ENCODE measurements around the gene FAM228A.
"Not testable (repeated sequence)": the region's sequence is repeated elsewhere in the genome, so short reads cannot be mapped to it uniquely, and the experiment has no call there.

Gene FAM228A

GRCh38 chr2:24174851-24175277 lies at the start of gene FAM228A:
Gene FAM228A (plus strand): TSS chr2:24175053. CDS start chr2:24175481, 428 bp downstream.
- DNase-seq: no peak

- no peak for DNase-seq
These were observed 48.9 kb upstream of the FAM228A start for GRCh38 chr2:24125956-24126355.

- no peak for DNase-seq
These were observed 42.3 kb upstream of the FAM228A start for GRCh38 chr2:24132543-24132942.

- DNase-seq: not testable (repeated sequence)
These were observed 34.5 kb upstream of the FAM228A start for GRCh38 chr2:24140305-24140704.

GRCh38 chr2:24147364-24147763 lies 27.5 kb upstream of the FAM228A start:
- no peak for DNase-seq

- DNase-seq: no peak
These were observed 22.2 kb upstream of the FAM228A start for GRCh38 chr2:24152413-24153197.

GRCh38 chr2:24153478-24153877 lies 21.4 kb upstream of the FAM228A start:
- DNase-seq: no peak

- no peak for DNase-seq
These were observed 16.7 kb upstream of the FAM228A start for GRCh38 chr2:24158131-24158530.

- DNase-seq: no peak
These were observed 15.1 kb upstream of the FAM228A start for GRCh38 chr2:24159708-24160107.

GRCh38 chr2:24160761-24161160 lies 14.1 kb upstream of the FAM228A start:
- DNase-seq: no peak

GRCh38 chr2:24162494-24162893 lies 12.4 kb upstream of the FAM228A start:
- DNase-seq: no peak

GRCh38 chr2:24163186-24163585 lies 11.7 kb upstream of the FAM228A start:
- DNase-seq: no peak

GRCh38 chr2:24163601-24164000 lies 11.3 kb upstream of the FAM228A start:
- DNase-seq: no peak

GRCh38 chr2:24164416-24164973 lies 10.4 kb upstream of the FAM228A start:
- DNase-seq: no peak

GRCh38 chr2:24169023-24169422 lies 5.8 kb upstream of the FAM228A start:
- DNase-seq: no peak

GRCh38 chr2:24175631-24176187 lies 856 bp downstream of the FAM228A start:
- DNase-seq: no peak

GRCh38 chr2:24176326-24176725 lies 1.5 kb downstream of the FAM228A start:
- DNase-seq: no peak

- no peak for DNase-seq
These were observed 4.8 kb downstream of the FAM228A start for GRCh38 chr2:24179683-24180082.

- DNase-seq: no peak
These were observed 7.0 kb downstream of the FAM228A start for GRCh38 chr2:24181849-24182248.

- no peak for DNase-seq
These were observed 7.7 kb downstream of the FAM228A start for GRCh38 chr2:24182507-24182906.

- DNase-seq: no peak
These were observed 8.7 kb downstream of the FAM228A start for GRCh38 chr2:24183366-24184069.

GRCh38 chr2:24189551-24189950 lies 14.7 kb downstream of the FAM228A start:
- DNase-seq: no peak

GRCh38 chr2:24190503-24190902 lies 15.7 kb downstream of the FAM228A start:
- DNase-seq: no peak

GRCh38 chr2:24191156-24191555 lies 16.3 kb downstream of the FAM228A start:
- DNase-seq: no peak
